D721Med (cell line): Measurements from ENCODE around the gene RBBP5.

ENCODE experiments used
- DNase-seq: peaks from one replicate; pipeline ENCODE4 v3.0.0; 2011; ENCODE audit warnings: low spot score; ENCODE audit not compliant: insufficient read length
- FAIRE-seq: peaks from 2 replicates; lab custom pipeline; 2011; peaks lifted over from hg19 to GRCh38; lab: Jason Lieb, UNC
- TF ChIP-seq, protein P1 (sequence below): IDR thresholded peaks from 2 replicates; pipeline ENCODE4 v1.5.1; 2012; ENCODE audit warnings: mild to moderate bottlenecking, control low read depth; ENCODE audit not compliant: insufficient read depth; ENCODE audit errors: missing control alignments

The RBBP5 gene

DNA sequence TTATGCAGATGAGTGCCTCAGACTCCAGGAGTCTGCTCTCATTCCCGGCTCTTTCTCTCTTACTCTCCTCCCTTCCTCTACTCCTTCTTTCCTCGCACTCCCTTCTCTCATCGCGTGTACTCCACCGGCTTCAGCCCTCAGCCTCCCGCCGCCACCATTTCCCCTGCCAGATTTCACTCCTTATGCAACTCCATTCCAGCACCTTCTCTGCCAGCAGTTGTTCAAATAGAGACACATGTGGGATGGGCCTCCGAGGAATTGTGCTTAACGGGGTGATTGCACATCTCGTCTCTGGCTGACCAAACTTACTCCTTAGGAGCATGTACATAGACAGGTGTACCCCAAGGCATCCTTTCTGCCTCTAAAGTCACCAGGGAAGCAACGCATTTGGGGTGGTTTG lies 76.6 kb downstream of the RBBP5 start:
- TF ChIP-seq, protein P1, sequence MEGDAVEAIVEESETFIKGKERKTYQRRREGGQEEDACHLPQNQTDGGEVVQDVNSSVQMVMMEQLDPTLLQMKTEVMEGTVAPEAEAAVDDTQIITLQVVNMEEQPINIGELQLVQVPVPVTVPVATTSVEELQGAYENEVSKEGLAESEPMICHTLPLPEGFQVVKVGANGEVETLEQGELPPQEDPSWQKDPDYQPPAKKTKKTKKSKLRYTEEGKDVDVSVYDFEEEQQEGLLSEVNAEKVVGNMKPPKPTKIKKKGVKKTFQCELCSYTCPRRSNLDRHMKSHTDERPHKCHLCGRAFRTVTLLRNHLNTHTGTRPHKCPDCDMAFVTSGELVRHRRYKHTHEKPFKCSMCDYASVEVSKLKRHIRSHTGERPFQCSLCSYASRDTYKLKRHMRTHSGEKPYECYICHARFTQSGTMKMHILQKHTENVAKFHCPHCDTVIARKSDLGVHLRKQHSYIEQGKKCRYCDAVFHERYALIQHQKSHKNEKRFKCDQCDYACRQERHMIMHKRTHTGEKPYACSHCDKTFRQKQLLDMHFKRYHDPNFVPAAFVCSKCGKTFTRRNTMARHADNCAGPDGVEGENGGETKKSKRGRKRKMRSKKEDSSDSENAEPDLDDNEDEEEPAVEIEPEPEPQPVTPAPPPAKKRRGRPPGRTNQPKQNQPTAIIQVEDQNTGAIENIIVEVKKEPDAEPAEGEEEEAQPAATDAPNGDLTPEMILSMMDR, result no peak
- no peak for DNase-seq
- FAIRE-seq, result no peak

DNA sequence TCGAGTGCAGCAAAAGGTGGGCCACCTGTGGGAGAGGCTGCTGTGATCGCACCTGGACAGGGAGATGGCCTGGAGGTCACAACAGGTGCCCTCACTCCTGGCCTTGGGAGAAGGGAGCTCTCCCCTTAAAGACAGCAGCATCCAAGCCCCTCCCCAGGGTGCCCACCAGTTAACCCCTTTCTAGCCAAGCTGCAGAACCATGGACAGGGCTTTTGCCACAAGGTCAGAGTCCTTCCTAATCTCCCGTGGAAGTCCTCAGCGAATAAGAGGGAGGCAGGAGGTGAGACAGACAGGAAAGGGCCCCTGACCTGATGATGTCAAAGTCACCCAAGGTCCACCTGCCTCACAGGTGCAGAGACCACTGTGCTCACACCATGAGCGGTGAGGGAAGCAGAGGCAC lies 77.0 kb downstream of the RBBP5 start:
- TF ChIP-seq, protein P1, result no peak
- DNase-seq (no peak), FAIRE-seq (no peak)

DNA sequence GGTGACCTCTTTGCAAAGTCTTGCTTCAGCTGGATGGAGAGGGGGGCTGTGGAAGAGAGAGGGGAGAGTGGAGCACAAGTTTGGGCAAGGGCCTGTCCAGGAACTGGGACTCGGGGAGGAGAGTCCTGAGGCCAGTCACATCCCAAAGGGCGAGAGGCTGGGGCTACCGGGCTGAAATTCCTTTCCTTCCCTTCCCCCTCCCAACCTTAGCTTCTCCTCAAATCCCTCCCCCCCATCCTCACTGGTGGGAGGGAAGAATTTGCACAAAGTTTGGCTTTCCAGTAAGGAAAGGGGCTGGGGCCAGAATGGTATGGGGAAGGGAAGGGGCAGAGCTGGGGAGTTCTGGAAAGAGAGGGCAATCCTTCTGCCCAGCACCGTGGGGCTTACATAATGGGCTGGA lies 77.9 kb downstream of the RBBP5 start:
- TF ChIP-seq, protein P1, result no peak
- FAIRE-seq, result no peak

DNA sequence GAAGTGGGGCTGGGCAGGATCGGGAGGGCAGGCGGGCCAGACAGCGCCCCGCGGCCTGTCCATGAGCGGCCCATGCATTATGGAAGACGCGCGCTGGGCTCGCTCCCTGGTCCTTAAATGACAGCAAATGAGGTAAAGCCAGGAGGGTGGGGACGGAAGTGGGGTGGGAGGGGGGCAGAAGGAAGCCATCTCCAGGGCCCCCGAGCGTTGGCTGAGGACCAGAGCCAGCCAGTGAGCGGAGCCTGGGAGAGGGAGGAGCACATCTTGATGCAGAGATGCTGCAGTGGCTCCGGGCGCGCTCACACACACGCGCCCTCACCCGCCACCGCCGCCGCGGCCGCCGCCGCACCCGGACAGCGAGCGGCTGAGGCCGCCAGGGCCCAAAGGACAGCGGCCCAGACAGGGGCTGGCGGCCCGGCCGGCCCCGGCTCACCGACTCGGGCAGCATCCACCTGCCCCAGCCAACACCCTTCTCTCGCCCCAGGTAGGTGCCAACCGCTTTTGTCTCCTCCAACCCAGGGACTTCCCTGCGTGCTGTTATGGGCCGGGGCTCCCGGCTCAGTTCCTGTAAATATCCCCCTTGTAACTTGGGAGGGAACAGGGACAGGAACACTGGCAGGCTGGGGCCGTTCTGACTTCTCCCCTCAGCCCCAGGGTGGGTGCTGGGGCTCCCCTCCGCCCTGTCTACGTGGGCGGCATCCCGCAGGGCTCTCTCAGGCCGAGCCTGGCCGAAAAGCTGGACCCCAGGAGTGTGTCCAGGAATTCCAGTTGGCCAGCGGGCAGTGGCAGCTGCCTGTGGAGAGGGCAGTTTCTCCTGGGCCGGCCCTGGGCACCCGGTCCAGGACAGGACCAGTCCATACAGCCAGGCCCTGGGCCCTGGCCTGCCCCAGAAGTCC lies 78.6 kb downstream of the RBBP5 start, which contains the start of gene CNTN2:
TSS of gene CNTN2 (plus strand) at position 302 of the 896 bp plus-strand sequence. CDS start 9,974 bp downstream, outside the sequence.
- no peak for DNase-seq
- no peak for FAIRE-seq
- TF ChIP-seq, protein P1, result no peak

More for the DNA sequence above, 77.9 kb downstream of the RBBP5 start:
- no peak for DNase-seq

DNA sequence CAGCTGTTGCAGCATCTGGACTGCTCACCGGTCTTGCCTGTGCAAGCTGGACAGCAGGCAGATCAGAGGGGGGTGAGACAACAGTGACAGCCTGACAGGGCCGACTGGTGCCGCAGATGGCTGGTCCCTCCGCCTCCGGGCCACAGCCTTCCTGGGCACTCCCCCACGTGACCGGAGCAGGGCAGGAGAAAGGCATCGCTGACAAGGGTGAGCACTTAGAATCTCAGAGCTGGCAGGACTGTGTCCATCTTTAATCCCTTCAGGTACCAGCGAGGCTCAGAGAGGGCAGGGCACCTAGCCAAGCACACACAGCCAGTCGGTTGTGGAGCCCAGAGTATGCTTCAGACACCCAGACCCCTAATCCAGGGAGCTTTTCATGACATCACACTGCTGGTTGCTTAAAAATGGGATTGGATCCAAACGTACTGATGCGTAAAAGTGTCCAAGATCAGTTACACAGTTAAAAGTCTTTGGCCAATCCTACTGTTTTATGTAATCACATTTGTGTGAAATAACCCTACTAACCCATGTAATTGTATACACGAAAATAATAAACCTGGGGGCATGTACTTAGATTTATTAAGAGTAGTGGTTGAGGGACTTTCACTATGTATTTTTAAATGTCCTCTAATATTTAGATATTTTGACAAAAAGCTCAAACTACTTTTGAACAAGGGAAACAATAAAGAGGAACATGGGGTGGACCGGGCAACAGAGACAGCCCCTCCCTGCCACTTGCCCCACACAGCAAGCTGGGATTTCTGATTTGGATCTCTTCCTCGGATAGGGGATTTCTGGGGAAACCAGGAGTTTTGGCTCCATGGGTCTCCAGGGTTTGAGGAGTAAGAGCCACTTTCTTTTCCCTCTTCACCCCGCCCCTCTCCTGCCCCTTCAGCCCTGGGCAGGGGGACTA lies 79.5 kb downstream of the RBBP5 start:
- FAIRE-seq (no peak), DNase-seq (no peak)
- TF ChIP-seq, protein P1, result no peak

DNA sequence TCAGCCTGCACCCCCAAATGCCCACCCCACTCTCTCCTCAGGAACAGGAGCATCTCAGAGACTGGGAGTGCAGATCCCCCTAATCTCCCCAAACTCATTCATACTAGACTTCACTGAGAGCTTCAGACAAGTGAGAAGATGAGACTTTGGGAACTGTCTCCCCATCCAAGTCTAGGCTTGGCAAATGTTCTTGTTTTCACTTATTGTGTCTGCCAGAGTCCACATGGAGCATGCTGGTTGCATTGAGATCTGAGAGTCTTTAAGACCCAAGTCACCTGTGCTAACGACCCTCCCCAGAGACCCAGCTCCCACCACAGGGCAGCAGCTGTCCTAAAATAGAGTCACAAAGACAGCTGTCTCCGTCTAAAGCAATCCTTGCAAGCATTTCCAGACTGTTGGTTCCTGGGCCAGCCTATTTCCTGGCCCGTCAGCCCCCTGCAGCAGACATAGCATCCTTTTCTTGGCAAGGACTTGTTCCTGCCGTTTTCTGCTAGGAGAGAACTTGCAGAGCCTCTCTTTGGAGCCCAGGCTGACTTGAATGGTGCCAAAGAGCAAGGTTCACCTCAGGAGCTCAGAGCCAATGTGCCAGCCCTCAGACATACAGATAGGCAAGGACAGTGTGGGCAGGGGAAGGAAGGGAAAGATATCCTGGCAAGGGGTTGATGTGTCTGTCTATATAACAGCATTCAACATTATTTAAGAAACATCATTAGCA lies 80.6 kb downstream of the RBBP5 start:
- FAIRE-seq (no peak), DNase-seq (no peak)
- TF ChIP-seq, protein P1, result no peak
